CD4-positive, alpha-beta T cell treated with Interleukin-15 for 1 hour (primary cell): ENCODE measurements around the gene TTLL11.
"Not testable (repeated sequence)": the region's sequence is repeated elsewhere in the genome, so short reads cannot be mapped to it uniquely, and the experiment has no call there.

Experiments
- DNase-seq: peaks from one replicate; pipeline ENCODE4 v3.0.0-alpha.2; 2020

Gene TTLL11

DNA sequence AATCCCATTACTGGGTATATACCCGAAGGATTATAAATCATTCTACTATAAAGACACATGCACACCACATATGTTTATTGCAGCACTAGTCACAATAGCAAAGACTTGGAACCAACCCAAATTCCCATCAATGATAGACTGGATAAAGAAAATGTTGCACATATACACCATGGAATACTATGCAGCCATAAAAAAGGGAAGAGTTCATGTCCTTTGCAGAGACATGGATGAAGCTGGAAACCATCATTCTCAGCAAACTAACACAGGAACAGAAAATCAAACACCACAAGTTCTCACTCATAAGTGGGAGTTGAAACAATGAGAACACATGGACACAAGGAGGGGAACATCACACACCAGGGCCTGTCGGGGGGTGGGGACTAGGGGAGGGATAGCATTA lies 198.7 kb downstream of the TTLL11 start:
- DNase-seq: not testable (repeated sequence)

DNA sequence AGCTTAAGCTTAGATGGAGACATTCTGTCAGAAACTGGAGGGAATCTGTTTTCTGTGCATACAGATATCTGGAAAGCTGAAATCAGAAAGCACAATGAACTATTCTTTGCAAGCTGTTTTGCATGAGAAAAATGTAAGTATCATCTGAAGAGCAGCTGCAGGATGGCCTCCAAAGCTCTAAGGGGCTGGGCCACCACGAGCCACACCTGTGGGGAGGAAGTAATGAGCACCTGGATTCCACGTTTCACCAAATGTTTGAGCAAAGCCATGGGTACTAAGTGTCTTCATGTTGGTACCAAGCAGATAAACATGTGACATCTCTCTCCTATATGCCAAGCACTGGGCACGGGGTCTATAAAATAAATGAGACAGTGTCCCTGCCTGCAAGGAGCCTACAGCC lies 199.3 kb downstream of the TTLL11 start:
- no peak for DNase-seq

DNA sequence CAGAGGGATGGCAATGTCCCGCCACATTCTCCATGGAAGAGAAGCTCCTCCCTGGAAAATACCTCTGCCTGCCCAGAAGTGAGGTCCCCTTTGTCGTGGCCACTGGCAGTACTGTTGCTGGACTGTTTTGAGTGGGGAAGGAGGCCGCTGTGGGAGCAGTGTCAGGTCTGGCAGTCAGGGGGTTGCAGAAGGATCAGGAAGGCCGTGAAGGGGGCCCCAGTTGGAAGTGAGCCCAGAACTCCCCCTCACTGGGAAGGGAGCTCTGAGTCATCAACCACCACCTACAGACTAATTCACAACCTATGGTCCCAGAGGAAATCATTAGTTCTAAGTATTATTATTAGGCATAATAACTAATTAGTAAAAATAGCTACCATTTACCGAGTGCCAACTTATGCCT lies 200.4 kb downstream of the TTLL11 start:
- no peak for DNase-seq

DNA sequence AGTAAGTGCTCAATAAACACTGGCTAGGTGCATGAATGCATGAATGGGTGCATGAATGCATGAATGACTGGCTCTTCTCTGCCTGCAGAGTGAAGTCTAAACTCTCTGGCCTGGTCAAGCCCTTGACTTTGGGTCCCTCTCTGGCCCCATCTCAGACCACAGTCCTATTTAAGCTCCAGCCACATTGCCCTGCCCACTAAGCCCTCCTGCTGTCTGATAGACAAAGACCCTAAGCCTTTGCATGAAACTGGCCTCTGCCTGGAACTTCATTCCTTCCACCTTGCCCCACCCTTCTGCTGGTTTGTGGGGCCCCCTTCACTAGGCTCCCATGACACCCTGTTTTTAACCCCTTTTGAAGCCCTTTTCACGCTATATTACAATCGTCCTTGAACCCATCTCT lies 202.4 kb downstream of the TTLL11 start:
- no peak for DNase-seq

DNA sequence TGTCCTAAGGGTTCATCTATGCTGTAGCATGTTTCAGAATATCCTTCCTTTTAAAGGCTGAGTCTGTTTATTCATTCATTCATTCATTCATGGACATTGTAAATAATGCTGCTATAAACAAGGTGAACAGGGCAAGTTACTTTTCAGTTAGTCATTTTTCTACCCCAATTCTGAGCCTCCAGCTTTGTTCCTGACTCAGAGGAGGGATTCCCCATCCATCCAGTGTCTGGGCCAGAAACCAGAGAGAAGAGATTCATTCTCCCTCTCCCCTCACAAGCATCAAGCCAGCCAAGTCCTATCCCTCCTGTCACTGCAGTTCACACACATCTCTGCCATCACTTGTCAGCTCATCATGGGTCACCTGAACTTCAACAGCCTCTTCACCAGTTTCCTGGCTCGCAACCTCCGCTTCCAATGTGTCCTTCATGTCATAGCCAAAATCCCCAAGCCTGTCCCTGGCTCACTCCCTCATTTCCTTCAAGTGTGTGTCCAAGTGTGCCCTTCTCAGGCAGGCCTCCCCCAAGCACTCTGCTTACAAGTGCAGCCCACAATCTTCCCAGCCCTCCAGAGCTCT lies 203.0 kb downstream of the TTLL11 start:
- DNase-seq: no peak

DNA sequence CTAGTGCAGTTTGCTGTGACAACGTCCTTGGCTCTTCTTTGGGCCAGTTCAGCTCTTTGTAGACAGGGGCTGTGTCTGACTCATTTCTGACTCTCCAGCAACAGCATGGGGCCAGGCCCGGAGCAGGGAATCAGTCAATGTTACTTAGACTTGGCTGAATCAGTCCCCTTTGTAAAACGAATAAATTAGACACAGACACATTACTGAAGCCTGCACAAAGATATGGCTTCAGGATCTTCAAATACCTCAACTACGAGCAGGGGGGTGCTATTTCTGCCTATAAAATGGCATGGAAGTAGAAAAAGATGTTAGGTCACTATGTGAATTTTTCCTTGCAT lies 204.7 kb downstream of the TTLL11 start:
- DNase-seq: no peak

DNA sequence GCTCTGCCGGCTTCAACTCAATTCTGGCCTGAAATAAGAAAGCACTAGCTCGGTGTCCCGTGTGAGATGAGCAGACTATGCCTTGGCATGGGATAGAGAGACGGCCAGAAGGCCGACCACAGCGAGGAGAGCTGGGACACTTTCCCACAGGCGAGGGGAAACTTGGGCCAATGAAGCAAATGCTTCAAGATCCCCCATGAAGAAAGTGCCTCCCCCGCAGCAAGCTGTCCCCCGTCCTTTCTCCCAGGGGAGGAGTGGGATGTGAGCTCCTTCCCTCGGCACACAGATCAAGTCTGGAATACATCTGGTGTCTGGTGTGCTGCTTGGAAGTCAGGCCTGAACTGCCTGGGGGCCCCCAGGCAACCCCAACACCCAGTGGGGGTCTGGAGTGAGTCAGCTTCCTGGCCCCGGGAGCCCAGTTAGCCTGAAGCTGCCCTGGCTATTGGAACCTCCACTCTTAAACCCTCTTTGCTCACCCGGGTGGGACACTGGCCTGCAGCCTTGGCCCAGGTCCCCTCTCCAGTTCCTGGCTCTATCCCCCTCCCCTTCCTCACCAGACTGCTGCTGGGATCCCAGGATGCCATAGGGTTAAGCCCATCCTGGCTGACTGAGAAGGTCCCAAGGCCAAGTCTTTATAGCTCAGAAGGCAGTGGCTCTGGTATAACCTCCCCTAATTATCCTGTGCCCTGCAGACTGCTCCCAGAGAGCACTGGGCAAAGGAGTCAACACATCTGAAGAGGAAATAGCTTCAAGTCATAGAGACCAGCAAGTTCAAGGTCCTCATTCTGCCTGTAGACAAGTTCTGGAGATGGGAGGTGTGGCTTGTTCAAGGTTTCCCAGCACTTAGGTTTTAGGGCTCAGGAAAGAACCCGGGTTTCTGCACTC lies 205.3 kb downstream of the TTLL11 start:
- no peak for DNase-seq

DNA sequence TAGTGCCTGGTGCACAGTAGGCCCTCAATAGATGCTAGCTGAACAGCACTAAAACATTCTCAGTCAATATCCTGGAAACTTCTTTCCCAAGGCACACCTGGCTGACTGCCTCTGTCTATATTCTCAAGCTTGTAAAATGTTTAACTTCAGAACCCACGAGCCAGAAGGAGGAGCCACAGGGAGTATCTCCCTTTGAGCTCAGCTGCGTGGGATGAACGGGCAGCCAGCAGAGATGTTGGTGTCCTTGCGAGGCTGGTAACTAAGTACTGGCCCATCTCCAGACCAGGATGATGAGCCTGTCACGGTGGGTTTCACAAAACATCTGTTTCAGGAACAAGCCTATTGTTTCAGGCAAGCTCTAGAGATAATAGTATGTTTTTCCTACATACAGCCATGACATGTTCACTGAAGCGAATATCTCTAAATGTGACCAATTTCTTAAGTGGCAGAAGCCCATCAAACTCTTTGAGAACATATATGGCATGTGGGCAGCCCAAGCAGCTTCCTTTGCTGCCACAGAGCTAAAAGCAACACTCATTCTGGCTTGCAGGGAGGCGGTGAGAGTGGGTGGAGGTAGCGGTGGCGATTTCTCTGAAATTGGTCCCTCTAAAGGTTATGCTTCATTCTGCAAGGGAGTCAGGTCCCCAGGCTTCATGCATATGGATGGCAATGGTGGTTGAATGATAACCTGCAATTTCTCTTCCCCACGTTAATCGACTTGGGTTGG lies 206.2 kb downstream of the TTLL11 start:
- DNase-seq: no peak

DNA sequence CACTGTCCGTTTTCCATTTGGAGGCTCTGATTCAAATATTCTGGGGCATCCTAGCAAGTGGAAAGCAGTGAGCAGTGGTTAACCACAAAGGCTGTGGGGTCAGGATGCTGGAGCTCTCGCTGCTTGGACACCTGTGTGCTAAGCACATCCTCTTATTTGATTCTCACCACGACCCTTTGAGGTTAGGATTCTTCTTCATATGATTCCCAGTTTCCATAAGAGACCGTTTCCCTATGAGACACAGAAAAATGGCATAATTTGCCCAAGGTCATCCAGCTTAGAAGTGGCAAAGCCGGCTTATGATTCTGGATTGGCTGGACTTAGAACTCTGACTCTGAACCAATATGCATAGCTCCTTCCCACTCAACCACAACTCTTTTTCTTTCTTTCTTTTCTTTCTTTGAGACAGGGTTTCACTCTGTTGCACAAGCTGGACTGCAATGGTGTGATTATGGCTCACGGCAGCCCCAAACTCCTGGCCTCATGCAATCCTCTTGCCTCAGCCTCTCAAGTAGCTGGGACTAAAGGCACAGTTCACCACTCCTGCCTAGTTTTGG lies 207.7 kb downstream of the TTLL11 start:
- DNase-seq: no peak

DNA sequence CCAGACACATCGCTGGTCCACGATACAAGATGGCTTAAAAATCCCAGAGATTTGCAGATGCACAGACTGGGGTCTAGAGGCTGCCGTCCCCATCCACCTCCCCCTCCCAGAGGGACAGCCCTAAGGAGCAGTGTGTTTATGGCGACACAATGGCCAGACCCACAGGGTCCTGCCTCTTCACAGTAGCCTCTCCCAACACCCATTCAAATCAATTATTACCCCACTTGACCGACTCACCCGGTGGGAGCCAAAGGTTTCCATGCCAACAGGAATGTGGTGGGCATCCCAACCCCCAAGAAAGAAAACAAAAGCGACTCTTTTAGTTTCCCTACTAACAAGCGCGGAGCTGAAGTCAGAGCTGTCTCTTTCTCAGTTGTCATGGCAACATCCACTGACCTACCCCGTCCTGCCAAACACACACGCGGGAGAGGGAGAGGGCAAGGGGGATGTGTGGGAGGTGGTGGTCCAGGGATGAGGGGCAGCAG lies 209.0 kb downstream of the TTLL11 start:
- no peak for DNase-seq

DNA sequence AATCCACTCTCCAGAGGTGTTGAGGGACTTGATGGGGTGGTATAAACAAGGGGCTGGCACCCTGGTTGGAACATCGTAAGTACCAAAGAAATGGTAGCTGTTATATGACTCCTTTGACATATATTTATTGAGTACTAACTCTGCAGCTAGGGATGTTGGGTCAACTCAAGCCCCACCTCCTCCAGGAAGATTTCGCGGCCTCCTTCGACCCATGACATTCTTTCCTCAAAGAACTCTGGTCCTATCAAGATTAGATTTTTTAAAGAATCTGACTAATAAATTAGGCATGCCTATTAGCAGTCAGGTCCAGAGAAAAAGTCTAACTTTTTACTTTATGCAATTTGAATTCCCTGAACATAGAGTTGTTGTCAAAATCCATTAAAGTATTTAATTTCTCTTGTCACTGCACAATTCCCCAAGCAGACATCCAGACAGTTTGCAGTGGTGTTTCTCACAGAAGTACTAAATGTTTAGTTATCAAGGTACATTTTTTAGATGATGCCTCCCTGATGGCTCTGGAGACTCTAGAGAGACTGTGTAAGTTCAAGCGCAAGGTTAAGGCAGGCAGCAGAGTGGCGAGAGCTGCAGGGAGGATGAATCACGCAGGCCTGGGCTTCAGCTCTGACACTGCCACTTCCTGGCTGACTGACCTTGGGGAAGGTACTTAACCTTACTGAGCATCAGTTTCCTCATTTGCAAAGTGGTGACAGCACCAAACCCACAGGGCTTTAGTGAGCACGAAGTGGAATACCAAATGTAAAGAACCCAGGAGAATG lies 209.6 kb downstream of the TTLL11 start:
- DNase-seq: no peak

DNA sequence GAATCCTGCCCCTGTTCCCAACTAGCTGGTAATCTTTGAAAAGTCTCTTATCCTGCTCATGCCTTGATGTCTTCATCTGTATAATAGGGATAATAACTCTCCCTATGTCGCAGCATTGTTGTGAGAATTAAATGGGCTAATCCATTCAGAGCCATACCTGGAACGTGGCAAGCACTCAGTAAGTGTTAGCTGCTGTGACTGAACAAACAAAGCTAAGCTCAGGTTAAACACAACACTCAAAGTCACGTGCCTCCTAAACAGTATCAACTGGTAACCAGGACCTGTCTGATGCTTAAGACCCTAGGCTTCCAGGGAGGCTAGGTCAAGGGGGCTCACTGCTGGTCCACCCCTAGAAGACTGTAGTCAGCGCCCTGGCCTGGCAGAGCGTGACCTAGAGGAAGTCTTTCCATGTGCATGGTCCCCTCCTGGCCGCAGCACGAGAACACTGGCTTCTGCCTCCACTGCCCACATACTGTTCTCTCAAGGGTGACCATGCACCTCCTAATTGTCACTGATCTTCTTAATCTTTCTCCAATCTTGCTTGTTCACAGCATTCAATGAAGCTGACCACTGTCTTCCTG lies 211.1 kb downstream of the TTLL11 start:
- DNase-seq: no peak

DNA sequence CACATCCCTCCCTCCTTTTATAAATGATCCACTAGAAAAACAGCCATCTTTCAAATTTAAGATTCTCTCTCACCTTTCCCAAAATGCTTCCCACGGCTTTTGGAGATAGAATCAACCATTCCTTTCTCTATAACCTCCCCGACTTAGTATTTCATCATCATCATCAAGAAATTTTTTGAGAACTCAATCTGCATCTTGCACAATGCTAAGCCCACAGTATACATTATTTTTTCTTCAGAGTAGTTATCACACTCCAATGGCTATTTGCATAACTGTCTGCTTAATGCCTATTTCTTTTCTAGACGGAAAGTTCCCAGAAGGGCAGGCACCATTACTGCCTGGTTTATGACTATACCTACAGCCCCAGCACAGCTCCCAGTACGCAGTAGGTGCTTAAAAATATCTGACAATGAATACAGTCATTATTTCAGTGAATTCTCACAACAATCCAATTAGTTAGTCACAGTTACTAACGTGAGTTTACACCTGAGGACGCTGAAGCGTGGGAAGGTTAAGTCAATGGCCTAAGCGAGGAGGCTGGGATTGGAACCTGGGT lies 212.7 kb downstream of the TTLL11 start:
- no peak for DNase-seq

DNA sequence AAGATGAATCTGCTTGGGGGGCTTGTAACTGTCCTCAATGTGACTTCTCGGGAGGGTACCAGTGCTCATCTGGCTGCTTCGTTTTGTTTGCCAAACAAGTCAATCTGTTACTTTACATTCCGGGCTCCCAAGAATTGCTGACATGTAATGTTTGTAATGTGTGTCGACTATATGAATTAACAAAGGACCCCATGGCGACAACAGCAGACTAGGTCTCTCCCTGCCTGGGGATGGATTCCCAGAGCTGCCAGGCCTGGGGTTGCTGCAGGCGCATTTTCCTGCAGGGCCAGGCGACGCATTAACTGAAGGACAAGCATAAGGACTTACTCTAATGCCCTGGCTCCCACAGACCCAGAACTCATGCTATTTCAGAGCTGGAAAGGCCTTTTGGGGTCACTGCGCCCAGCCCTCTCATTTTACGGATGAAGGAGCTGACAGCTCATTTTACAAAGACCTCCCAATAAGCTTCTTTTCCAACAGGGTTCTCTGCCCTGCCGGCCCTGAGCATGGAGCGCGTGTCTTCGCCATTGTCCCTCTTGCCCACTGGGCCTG lies 214.8 kb downstream of the TTLL11 start:
- DNase-seq: no peak

DNA sequence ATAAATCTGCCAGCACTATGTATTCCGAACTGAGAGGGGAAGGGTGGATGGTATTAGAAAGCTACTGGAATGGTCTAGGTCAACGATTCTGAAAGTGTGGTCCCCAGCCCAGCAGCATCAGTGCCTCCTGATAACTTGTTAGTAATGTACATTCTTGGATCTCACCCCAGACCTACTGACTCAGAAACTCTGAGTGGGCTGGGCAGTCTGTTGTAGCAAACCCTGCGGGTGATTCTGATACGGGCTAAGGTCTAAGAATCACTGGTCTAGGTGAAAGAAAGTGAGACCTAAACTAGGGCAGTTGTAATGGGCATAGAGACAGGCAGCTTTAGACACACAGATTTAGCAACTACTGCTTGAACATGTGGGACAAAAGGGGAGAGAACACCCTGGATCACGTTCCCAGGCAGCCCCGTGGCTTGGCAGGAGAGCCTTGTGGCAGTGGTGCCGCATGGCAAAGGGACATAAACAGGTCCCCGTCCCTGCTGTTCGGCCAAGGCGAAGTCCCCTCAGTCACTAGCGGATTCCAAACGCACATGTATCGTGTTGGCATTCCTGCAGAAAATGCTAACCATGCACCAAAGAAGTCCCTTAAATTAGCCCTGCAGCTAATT lies 216.3 kb downstream of the TTLL11 start:
- no peak for DNase-seq

DNA sequence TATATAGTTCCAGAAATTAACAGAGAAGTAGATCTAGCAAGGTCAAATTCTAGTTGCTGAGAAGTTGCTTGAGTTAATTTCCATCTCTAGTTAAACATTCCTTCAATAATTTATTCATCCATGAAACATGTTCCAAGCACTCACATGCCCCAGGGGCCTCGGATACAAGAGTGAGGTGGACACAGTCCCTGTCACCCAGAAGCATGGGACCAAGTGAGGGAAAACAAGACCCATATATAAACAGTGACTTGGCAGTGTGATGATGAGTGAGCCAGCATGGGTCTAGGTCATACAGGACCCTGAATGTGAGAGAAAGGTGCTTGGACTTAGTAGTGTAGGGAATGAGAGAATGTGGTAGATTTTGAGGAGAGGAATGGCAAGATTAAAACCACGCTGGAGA lies 216.9 kb downstream of the TTLL11 start:
- no peak for DNase-seq

DNA sequence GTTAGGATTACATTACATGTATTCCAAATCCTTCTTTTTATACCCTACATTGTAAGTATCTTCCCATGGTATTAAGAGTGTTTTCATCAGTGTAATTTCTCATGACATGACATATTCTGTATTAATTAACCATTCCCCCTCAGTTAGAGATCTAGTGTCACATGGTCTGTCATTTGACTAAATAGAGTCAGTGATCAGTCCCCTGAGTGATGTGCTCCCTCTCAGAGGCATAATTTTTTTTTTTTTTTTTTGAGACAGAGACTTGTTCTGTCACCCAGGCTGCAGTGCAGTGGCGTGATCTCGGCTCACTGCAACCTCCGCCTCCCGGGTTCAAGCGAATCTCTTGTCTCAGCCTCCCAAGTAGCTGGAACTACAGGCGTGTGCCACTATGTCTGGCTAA lies 218.6 kb downstream of the TTLL11 start:
- DNase-seq: no peak

DNA sequence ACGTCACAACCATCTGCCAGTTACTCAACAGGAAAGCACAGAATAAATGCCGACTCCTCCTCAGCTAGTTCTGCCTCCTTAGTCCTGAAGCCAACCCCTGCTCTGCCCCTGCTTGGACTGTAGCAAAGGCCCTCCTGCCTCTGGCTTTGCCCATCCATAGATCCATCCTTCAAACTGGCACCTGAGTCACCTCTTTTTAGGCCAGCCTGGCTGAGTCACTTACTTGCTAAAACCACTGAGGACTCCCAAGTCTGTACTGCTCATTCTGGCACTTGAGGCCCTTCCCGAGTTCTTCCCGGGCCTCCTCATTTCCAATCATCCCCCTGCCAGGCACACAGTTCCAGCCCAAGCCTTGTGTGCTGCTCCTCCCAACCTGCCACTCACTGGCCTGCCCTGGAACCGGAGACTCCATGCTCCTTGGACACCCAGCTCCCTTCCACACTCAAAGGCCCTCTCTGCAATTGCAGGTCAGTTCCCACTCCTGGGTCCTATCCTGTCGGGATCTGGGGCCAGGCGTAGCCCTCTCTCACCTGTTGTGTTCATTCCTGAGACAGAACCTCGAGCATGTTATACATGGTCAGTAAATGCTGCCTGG lies 221.6 kb downstream of the TTLL11 start:
- DNase-seq: no peak

DNA sequence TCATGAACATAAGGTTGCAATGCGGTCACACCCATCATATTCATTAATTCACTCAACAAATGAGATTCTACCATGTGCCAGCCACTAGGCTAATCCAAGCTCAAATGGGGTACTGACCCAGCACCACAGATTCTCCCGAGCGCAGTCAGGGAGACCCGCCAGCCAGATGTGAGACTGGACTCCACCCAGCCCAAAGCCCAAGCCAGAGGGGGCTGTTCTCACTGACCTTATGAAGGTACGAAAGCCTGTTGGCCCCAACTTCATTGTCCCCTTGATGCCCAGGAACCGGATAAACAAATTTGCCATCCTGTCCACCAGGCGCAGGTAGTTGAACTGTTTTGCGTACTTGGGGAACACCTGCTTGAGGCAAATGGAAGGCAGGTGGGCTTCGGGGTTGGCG lies 222.8 kb downstream of the TTLL11 start:
- DNase-seq: no peak

DNA sequence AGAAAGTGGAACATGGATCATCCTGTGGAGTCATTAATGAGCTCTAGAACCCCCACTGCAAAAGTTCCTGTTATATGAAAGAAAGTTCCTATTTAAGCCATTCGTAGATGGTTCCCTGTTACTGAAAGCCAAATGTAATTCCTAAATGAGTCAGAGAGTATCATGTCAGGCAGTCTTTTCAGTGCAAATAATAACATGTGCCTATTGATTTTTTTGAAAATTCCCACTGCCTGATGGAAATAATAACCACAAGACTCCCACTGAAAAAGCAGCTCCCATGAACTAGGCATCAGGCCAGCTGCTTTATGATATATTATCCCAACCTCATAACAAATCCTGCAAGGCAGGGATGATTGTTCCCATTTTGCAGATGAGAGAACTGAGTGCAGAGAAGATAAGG lies 224.5 kb downstream of the TTLL11 start:
- no peak for DNase-seq

DNA sequence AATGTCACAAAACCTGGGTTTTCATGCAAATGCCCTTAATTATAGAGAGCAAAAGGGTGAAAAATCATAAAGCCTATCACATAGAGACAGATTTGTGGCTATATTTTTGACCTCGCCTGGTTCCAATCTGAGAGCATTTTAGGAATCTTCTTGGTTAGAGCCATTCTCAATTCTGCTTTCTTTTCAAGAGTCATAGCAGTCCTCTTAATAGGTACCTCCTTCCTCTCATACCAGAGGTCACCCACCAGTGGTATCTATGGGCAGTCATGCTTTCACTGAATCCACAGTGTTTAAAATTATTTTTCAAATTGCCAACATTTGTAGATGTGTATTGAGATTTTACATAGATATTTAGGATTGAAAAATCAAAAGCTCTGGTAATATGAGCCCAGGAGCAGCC lies 226.2 kb downstream of the TTLL11 start:
- no peak for DNase-seq
